Measurements from ENCODE around the gene OSCP1.
A peak's percentile ranks its signal among the peaks of the same experiment; 100 is the strongest.
"Not testable (repeated sequence)": the region's sequence is repeated elsewhere in the genome, so short reads cannot be mapped to it uniquely, and the experiment has no call there.

OSCP1 gene, protein sequence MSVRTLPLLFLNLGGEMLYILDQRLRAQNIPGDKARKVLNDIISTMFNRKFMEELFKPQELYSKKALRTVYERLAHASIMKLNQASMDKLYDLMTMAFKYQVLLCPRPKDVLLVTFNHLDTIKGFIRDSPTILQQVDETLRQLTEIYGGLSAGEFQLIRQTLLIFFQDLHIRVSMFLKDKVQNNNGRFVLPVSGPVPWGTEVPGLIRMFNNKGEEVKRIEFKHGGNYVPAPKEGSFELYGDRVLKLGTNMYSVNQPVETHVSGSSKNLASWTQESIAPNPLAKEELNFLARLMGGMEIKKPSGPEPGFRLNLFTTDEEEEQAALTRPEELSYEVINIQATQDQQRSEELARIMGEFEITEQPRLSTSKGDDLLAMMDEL

GRCh38 chr1:36450270-36450918 lies at the start of gene OSCP1:
TSS of gene OSCP1 (minus strand) at chr1:36450451. CDS start at chr1:36450369, 82 bp downstream.
- TF ChIP-seq CTCF (IDR thresholded peaks at IDR 0.05; ENCODE audit: low read depth, low read length): no peak
- TF ChIP-seq MAX (IDR thresholded peaks at IDR 0.05; ENCODE audit: low read depth, low read length): no peak
- TF ChIP-seq MYC (IDR thresholded peaks at IDR 0.05; ENCODE audit: low read depth, low read length): no peak
- TF ChIP-seq POLR2A (IDR thresholded peaks at IDR 0.05; ENCODE audit: extremely low read depth, insufficient read length): no peak
- peak; percentile 93 for DNase-seq (ENCODE audit: low read depth)
- H3K4me3 ChIP-seq (ENCODE audit: low read depth, low read length): peak within 1 kb of the TSS; percentile 56

DNA sequence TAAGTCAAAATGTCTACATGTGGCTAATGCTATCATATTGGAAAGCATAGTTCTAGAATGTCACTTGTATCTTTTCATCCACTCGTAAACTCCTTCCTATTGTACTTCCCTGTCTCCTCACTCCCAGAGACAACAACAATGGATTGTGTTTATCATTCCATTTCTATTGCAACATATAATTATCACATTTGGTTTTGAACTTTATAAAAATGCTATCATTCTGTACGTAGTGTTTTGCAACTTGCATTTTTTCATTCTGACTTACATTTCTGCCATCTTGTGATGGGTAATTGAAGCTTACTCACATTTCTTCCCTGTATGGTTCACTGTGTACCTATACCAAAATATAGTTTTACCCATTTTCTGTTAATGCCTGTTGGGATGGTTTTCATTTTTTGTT lies 47.0 kb upstream of the OSCP1 start:
- DNase-seq (ENCODE audit: low read depth): no peak
- no peak overlapping the region for H3K4me3 ChIP-seq (ENCODE audit: low read depth, low read length)
- no peak for TF ChIP-seq MAX (IDR thresholded peaks at IDR 0.05; ENCODE audit: low read depth, low read length)

- no peak for DNase-seq (ENCODE audit: low read depth)
- no peak overlapping the region for H3K4me3 ChIP-seq (ENCODE audit: low read depth, low read length)
- TF ChIP-seq CTCF (IDR thresholded peaks at IDR 0.05; ENCODE audit: low read depth, low read length) (no peak), POLR2A (IDR thresholded peaks at IDR 0.05; ENCODE audit: extremely low read depth, insufficient read length) (no peak), MAX (IDR thresholded peaks at IDR 0.05; ENCODE audit: low read depth, low read length) (no peak), MYC (IDR thresholded peaks at IDR 0.05; ENCODE audit: low read depth, low read length) (no peak)
Measured at GRCh38 chr1:36494971-36495370, 44.7 kb upstream of the OSCP1 start.

GRCh38 chr1:36493524-36493923 lies 43.3 kb upstream of the OSCP1 start:
- TF ChIP-seq MYC (IDR thresholded peaks at IDR 0.05; ENCODE audit: low read depth, low read length) (no peak), MAX (IDR thresholded peaks at IDR 0.05; ENCODE audit: low read depth, low read length) (no peak), CTCF (IDR thresholded peaks at IDR 0.05; ENCODE audit: low read depth, low read length) (no peak), POLR2A (IDR thresholded peaks at IDR 0.05; ENCODE audit: extremely low read depth, insufficient read length) (no peak)
- DNase-seq (ENCODE audit: low read depth): no peak
- H3K4me3 ChIP-seq (ENCODE audit: low read depth, low read length): no peak overlapping the region

- TF ChIP-seq POLR2A (IDR thresholded peaks at IDR 0.05; ENCODE audit: extremely low read depth, insufficient read length) (no peak), MYC (IDR thresholded peaks at IDR 0.05; ENCODE audit: low read depth, low read length) (no peak), CTCF (IDR thresholded peaks at IDR 0.05; ENCODE audit: low read depth, low read length) (no peak), MAX (IDR thresholded peaks at IDR 0.05; ENCODE audit: low read depth, low read length) (no peak)
- no peak for DNase-seq (ENCODE audit: low read depth)
- H3K4me3 ChIP-seq (ENCODE audit: low read depth, low read length): no peak overlapping the region
Measured at GRCh38 chr1:36492491-36492890, 42.2 kb upstream of the OSCP1 start.

GRCh38 chr1:36489258-36490051 lies 39.2 kb upstream of the OSCP1 start:
- not testable (repeated sequence) for DNase-seq (ENCODE audit: low read depth); H3K4me3 ChIP-seq (ENCODE audit: low read depth, low read length)
